AG04450 (cell line): ENCODE results near the gene RNF11. TPM values are rescaled to one million over a fixed set of nuclear protein-coding genes. Genes with fewer than 3 reads are reported as not detected.
A peak's percentile ranks its signal among the peaks of the same experiment; 100 is the strongest.

Experiments used
- CTCF ChIA-PET: fragments of 300-600, 350-600 bp; formaldehyde crosslinking; extraction: SDS; loops from one replicate; lab custom pipeline; 2022; ENCODE audit warnings: antibody characterized with exemption, inconsistent platforms; lab: Charles Lee
- POLR2A ChIA-PET: fragments of 350-600 bp; formaldehyde crosslinking; extraction: SDS; loops from one replicate; lab custom pipeline; 2021; ENCODE audit warnings: antibody characterized with exemption, inconsistent platforms; lab: Yijun Ruan, JAX
- DNase-seq: peaks from one replicate; pipeline ENCODE4 v3.0.0-alpha.2; 2011; ENCODE audit warnings: low read depth, low spot score
- H3K27ac ChIP-seq: one replicate; pipeline ENCODE4 v1.5.1; 2012; ENCODE audit warnings: low read depth, low read length, control low read depth
- H3K27me3 ChIP-seq: one replicate; pipeline ENCODE4 v1.6.0; 2012; ENCODE audit warnings: low read length; ENCODE audit not compliant: control insufficient read depth, insufficient read depth
- H3K4me3 ChIP-seq: 2 replicates; pipeline ENCODE4 v1.5.1; 2011; ENCODE audit warnings: mild to moderate bottlenecking, low read depth, low read length, control low read depth
- H3K9me3 ChIP-seq: 2 replicates; pipeline ENCODE4 v1.5.1; 2012; ENCODE audit warnings: low read length; ENCODE audit not compliant: control insufficient read depth, insufficient read depth
- CTCF ChIP-seq: IDR thresholded peaks from 2 replicates; pipeline ENCODE4 v1.5.1; 2011; ENCODE audit warnings: low read depth, low read length, control low read depth, inconsistent platforms
- polyA minus RNA-seq: library from RNA; depleted of rRNA, polyadenylated mRNA; stranded (reverse); fragments of >200 nt; gene quantifications from 2 replicates; pipeline ENCODE4 v1.2.3, GENCODE V29; 2011; rRNA and poly(A)+ RNA removed
- polyA plus RNA-seq: library from polyadenylated mRNA; depleted of rRNA; stranded (reverse); fragments of >200 nt; gene quantifications from 2 replicates; pipeline ENCODE4 v1.2.3, GENCODE V29; 2011; rRNA removed

Gene RNF11, protein sequence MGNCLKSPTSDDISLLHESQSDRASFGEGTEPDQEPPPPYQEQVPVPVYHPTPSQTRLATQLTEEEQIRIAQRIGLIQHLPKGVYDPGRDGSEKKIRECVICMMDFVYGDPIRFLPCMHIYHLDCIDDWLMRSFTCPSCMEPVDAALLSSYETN
- 136 and 163 TPM in 2 replicates for polyA plus RNA-seq
- 83.3 and 99.6 TPM in 2 replicates for polyA minus RNA-seq

- ChIA-PET POLR2A (interaction anchor here (0.6 to 1.1 kb wide), 8 partner anchors 11 to 460 kb away, joined by 3 to 7 read pairs (median 4); no protein-coding TSS in a partner anchor), CTCF (interaction anchor here (0.6 to 1.6 kb wide), 6 partner anchors 25 to 277 kb away, joined by 3 to 6 read pairs (median 4); no protein-coding TSS in a partner anchor)
- Histone ChIP-seq H3K4me3 (peak within 1 kb of the TSS; percentile 98), H3K27me3 (no peaks in the 10 kb centered on the region), H3K27ac (peak within 1 kb of the TSS; percentile 82), H3K9me3 (no peaks in the 10 kb centered on the region; the same call in 1 of the 2 replicates)
- TF ChIP-seq CTCF, result no peak
- peak; percentile 61 for DNase-seq
Measured at GRCh38 chr1:51235673-51236530, at the start of gene RNF11. TSS of gene RNF11 (plus strand) at chr1:51236273. CDS start at chr1:51236757, 484 bp downstream.

GRCh38 chr1:51188230-51188629 lies 47.8 kb upstream of the RNF11 start:
- ChIA-PET CTCF (interaction anchor here (0.9 to 7.9 kb wide), 20 partner anchors 9 to 453 kb away, joined by 3 to 181 read pairs (median 6); partner anchors contain the start of genes CDKN2C and FAF1), POLR2A (no interaction called here)
- Histone ChIP-seq H3K4me3 (no peak overlapping the region), H3K27ac (no peak overlapping the region), H3K9me3 (no peaks in the 10 kb centered on the region), H3K27me3 (no peaks in the 10 kb centered on the region)
- TF ChIP-seq CTCF, result no peak
- DNase-seq, result no peak

- POLR2A ChIA-PET, result no interaction called here
- CTCF ChIA-PET, result interaction anchor here (0.6 to 7.9 kb wide), 67 partner anchors 9 to 633 kb away, joined by 3 to 181 read pairs (median 4); partner anchors contain the start of genes C1orf185, CDKN2C, FAF1 and RNF11
Measured at GRCh38 chr1:51189421-51190073, 46.5 kb upstream of the RNF11 start.

GRCh38 chr1:51190961-51191360 lies 45.1 kb upstream of the RNF11 start:
- no peak for TF ChIP-seq CTCF
- H3K27me3 ChIP-seq, result no peaks in the 10 kb centered on the region
- no peak for DNase-seq
- ChIA-PET CTCF (interaction anchor here (0.6 to 7.9 kb wide), 22 partner anchors 8 to 762 kb away, joined by 3 to 181 read pairs (median 5); partner anchors contain the start of gene RNF11), POLR2A (no interaction called here)
- H3K27ac ChIP-seq, result no peak overlapping the region
- no peak overlapping the region for H3K4me3 ChIP-seq
- H3K9me3 ChIP-seq, result no peaks in the 10 kb centered on the region

More at GRCh38 chr1:51189421-51190073, 46.5 kb upstream of the RNF11 start:
- Histone ChIP-seq H3K9me3 (no peaks in the 10 kb centered on the region), H3K4me3 (no peak overlapping the region), H3K27me3 (no peaks in the 10 kb centered on the region), H3K27ac (no peak overlapping the region)
- DNase-seq, result peak; percentile 50
- peak; percentile 96 for TF ChIP-seq CTCF
